Keratinocyte (primary cell): Measurements from ENCODE around the gene CLCN4. TPM values are rescaled to one million over a fixed set of nuclear protein-coding genes. Genes with fewer than 3 reads are reported as not detected.

Experiments used
- DNase-seq: peaks from one replicate; pipeline ENCODE4 v3.0.0-alpha.2; 2011; ENCODE audit warnings: low read depth, missing footprints, low spot score
- FAIRE-seq: peaks from 2 replicates; lab custom pipeline; 2011; peaks lifted over from hg19 to GRCh38; lab: Jason Lieb, UNC
- H2AFZ ChIP-seq: 2 replicates; pipeline ENCODE4 v1.6.0; 2012; ENCODE audit warnings: low read length, control low read depth, inconsistent platforms; ENCODE audit not compliant: control insufficient read depth
- H3K27ac ChIP-seq: 2 replicates; pipeline ENCODE4 v1.5.1; 2011; ENCODE audit warnings: low read length; ENCODE audit not compliant: control insufficient read depth, insufficient read depth
- H3K27me3 ChIP-seq: 3 replicates; pipeline ENCODE4 v1.6.0; 2011; ENCODE audit warnings: low read length; ENCODE audit not compliant: control insufficient read depth, insufficient read depth; ENCODE audit errors: extremely low read depth
- H3K36me3 ChIP-seq, 2 experiments: 2 replicates in 1 of 2; 3 replicates in 1 of 2; pipeline ENCODE4 v1.5.1; 2011; ENCODE audit warnings: low read length in 2 of 2, mild to moderate bottlenecking in 1 of 2; ENCODE audit not compliant: control insufficient read depth in 2 of 2, insufficient read depth in 2 of 2; ENCODE audit errors: extremely low read depth in 1 of 2
- H3K4me1 ChIP-seq: 3 replicates; pipeline ENCODE4 v1.5.1; 2011; ENCODE audit warnings: low read length; ENCODE audit not compliant: control insufficient read depth, insufficient read depth; ENCODE audit errors: extremely low read depth
- H3K4me2 ChIP-seq: 3 replicates; pipeline ENCODE4 v1.6.0; 2011; ENCODE audit warnings: low read depth, low read length; ENCODE audit not compliant: control insufficient read depth, insufficient read depth; ENCODE audit errors: extremely low read depth
- H3K4me3 ChIP-seq, 3 experiments: fragments of 200-600 bp in 1 of 3; sonication (generic) in 1 of 3; 2 replicates in 2 of 3; 3 replicates in 1 of 3; pipeline ENCODE4 v1.5.1; 2011 to 2016; ENCODE audit warnings: low read length in 3 of 3, mild to moderate bottlenecking in 3 of 3, control low read depth in 2 of 3, inconsistent platforms in 1 of 3, low read depth in 1 of 3, mixed read lengths in 1 of 3, mixed run types in 1 of 3, moderate library complexity in 1 of 3; ENCODE audit not compliant: control insufficient read depth in 2 of 3, insufficient read depth in 2 of 3; ENCODE audit errors: extremely low read depth in 1 of 3
- H3K79me2 ChIP-seq: 2 replicates; pipeline ENCODE4 v1.6.0; 2012; ENCODE audit warnings: low read length; ENCODE audit not compliant: control insufficient read depth, insufficient read depth
- H3K9ac ChIP-seq: 3 replicates; pipeline ENCODE4 v1.6.0; 2011; ENCODE audit warnings: low read length; ENCODE audit not compliant: control insufficient read depth, insufficient read depth; ENCODE audit errors: extremely low read depth
- H3K9me1 ChIP-seq: 3 replicates; pipeline ENCODE4 v1.6.0; 2011; ENCODE audit warnings: low read length; ENCODE audit not compliant: control insufficient read depth, insufficient read depth; ENCODE audit errors: extremely low read depth
- H3K9me3 ChIP-seq: 2 replicates; pipeline ENCODE4 v1.5.1; 2012; ENCODE audit warnings: low read depth, low read length; ENCODE audit not compliant: control insufficient read depth
- H4K20me1 ChIP-seq: 3 replicates; pipeline ENCODE4 v1.6.0; 2011; ENCODE audit warnings: low read length; ENCODE audit not compliant: control insufficient read depth, insufficient read depth; ENCODE audit errors: extremely low read depth
- EZH2 ChIP-seq: IDR thresholded peaks from one replicate; pipeline ENCODE4 v1.6.1; 2012; ENCODE audit warnings: inconsistent platforms, mild to moderate bottlenecking, low read length, moderate library complexity
- dilution Hi-C: fragments of 300-500 bp; cut with MboI; formaldehyde crosslinking; loops from one replicate; pipeline ENCODE4 v1.7.0; 2020; ENCODE audit warnings: low sequenced_read_pairs; ENCODE audit not compliant: extremely low pct_ligation_motif_present
- polyA plus RNA-seq, 5 experiments: library from polyadenylated mRNA; depleted of rRNA in 3 of 5; stranded (reverse) in 3 of 5; stranded (forward) in 1 of 5; unstranded in 1 of 5; fragments of >200 nt; gene quantifications; 1 replicate in 1 of 5; 2 replicates in 3 of 5; 3 replicates in 1 of 5; pipeline versions ENCODE4 v1.2.1 to v1.2.3, GENCODE V29; 2011 to 2012; ENCODE audit warnings: missing spikeins in 2 of 5, low read depth in 1 of 5, low replicate concordance in 1 of 5
- TF ChIP-seq, protein P1 (sequence below), 3 experiments: IDR thresholded peaks in 1 of 3; conservative IDR thresholded peaks in 1 of 3; optimal IDR thresholded peaks in 1 of 3; 2 replicates in 2 of 3; 3 replicates in 1 of 3; pipeline versions ENCODE3 to v1.5.1; 2011; ENCODE audit warnings: low read length in 3 of 3, mild to moderate bottlenecking in 3 of 3, moderate library complexity in 2 of 3, control low read depth in 1 of 3, inconsistent platforms in 1 of 3; ENCODE audit not compliant: insufficient read depth in 2 of 3; ENCODE audit errors: extremely low read depth in 1 of 3

Gene CLCN4
- polyA plus RNA-seq, 1 donor (not counting 4 experiments of a cell fraction or from before 2014, with no cell fraction given): 0.24 TPM

DNA sequence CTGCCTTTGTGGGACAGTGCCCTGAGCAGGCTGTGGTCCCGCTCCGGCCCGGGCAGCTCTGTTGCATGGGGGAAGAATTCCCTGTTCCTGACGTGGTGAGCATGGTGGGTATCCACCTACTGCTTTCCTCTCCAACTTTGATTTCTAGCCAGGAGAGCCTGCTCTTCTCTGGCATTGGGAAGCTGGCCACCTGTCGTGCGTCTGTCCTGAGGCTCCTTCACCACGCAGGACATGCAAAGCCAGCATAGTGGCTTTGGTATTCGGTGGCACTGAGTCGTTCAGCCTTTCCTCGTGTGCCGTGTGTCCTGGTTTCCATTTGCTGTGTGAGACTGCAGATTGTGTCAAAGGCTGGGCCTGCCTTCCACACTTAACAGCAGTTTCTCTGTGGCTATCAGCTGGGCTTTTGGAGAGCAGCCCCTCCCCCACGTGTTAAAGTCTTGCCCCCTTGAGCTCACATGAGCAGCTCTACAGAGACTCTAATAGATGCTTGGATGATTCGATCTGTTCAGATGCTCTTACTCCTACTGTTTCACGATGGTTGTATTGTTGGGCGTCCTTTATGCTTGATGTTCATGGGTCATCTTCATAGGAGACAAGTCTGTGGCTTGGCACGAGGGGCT lies 46.3 kb upstream of the CLCN4 start:
- no peak for FAIRE-seq
- Histone ChIP-seq H4K20me1 (no peaks in the 10 kb centered on the region), H3K79me2 (no peaks in the 10 kb centered on the region), H3K36me3 (peaks cover 0 to 1% of the 10 kb centered on the region in 2 experiments), H3K4me2 (no peak overlapping the region), H3K9ac (no peak overlapping the region), H3K9me1 (no peaks in the 10 kb centered on the region), H3K27me3 (no peaks in the 10 kb centered on the region), H3K9me3 (no peaks in the 10 kb centered on the region), H3K27ac (no peak overlapping the region), H3K4me1 (peaks cover 9% of the 10 kb centered on the region), H2AFZ (no peak overlapping the region), H3K4me3 (no peak overlapping the region)
- TF ChIP-seq, protein P1, sequence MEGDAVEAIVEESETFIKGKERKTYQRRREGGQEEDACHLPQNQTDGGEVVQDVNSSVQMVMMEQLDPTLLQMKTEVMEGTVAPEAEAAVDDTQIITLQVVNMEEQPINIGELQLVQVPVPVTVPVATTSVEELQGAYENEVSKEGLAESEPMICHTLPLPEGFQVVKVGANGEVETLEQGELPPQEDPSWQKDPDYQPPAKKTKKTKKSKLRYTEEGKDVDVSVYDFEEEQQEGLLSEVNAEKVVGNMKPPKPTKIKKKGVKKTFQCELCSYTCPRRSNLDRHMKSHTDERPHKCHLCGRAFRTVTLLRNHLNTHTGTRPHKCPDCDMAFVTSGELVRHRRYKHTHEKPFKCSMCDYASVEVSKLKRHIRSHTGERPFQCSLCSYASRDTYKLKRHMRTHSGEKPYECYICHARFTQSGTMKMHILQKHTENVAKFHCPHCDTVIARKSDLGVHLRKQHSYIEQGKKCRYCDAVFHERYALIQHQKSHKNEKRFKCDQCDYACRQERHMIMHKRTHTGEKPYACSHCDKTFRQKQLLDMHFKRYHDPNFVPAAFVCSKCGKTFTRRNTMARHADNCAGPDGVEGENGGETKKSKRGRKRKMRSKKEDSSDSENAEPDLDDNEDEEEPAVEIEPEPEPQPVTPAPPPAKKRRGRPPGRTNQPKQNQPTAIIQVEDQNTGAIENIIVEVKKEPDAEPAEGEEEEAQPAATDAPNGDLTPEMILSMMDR (optimal IDR thresholded peaks at IDR 0.05 in 1 of 3, IDR thresholded peaks at IDR 0.05 in 1 of 3, conservative IDR thresholded peaks at IDR 0.05 in 1 of 3; ENCODE audit: extremely low read depth in 1 of 3, insufficient read depth in 2 of 3, low read length in 3 of 3): no peak
- no peak for TF ChIP-seq EZH2
- dilution Hi-C loops: no loop called here
- no peak for DNase-seq

DNA sequence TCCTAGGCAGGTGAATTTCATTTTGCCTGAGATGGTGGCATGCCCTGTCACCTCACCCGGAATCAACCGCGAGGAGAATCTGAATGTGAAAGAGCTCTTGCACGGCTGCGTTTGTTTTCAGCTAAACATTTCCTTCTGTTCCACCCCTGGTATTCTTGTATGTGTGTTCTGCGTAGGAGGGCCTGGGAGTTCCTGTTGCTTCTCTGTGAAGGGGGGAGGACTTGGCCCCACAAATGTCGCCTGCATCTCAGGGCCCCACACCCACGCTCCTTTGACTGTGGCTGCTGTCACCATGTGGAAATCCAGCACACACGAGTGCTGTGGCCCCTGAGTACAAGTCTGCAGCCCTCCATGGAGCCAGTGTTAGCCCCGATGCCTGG lies 45.8 kb upstream of the CLCN4 start:
- no peak overlapping the region for H2AFZ ChIP-seq
- TF ChIP-seq EZH2: no peak
- TF ChIP-seq, protein P1 (optimal IDR thresholded peaks at IDR 0.05 in 1 of 3, IDR thresholded peaks at IDR 0.05 in 1 of 3, conservative IDR thresholded peaks at IDR 0.05 in 1 of 3; ENCODE audit: extremely low read depth in 1 of 3, insufficient read depth in 2 of 3, low read length in 3 of 3): no peak

More for the DNA sequence above, 45.8 kb upstream of the CLCN4 start:
- FAIRE-seq (no peak), DNase-seq (no peak)
- Histone ChIP-seq H3K79me2 (no peaks in the 10 kb centered on the region), H3K4me3 (no peak overlapping the region), H3K4me1 (peaks cover 9% of the 10 kb centered on the region), H3K27ac (no peak overlapping the region), H3K9me1 (no peaks in the 10 kb centered on the region), H3K9me3 (no peaks in the 10 kb centered on the region), H4K20me1 (no peaks in the 10 kb centered on the region), H3K36me3 (peaks cover 0 to 1% of the 10 kb centered on the region in 2 experiments), H3K4me2 (no peak overlapping the region), H3K9ac (no peak overlapping the region), H3K27me3 (no peaks in the 10 kb centered on the region)
- dilution Hi-C loops: no loop called here
